Measurements from ENCODE around the gene TEX9. TPM values are rescaled to one million over a fixed set of nuclear protein-coding genes. Genes with fewer than 3 reads are reported as not detected.

Gene TEX9
- total RNA-seq, 1 donor from 2014 or later: 6.1 TPM

- TF ChIP-seq, protein P1, sequence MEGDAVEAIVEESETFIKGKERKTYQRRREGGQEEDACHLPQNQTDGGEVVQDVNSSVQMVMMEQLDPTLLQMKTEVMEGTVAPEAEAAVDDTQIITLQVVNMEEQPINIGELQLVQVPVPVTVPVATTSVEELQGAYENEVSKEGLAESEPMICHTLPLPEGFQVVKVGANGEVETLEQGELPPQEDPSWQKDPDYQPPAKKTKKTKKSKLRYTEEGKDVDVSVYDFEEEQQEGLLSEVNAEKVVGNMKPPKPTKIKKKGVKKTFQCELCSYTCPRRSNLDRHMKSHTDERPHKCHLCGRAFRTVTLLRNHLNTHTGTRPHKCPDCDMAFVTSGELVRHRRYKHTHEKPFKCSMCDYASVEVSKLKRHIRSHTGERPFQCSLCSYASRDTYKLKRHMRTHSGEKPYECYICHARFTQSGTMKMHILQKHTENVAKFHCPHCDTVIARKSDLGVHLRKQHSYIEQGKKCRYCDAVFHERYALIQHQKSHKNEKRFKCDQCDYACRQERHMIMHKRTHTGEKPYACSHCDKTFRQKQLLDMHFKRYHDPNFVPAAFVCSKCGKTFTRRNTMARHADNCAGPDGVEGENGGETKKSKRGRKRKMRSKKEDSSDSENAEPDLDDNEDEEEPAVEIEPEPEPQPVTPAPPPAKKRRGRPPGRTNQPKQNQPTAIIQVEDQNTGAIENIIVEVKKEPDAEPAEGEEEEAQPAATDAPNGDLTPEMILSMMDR (IDR thresholded peaks at IDR 0.05; ENCODE audit: partially characterized antibody, unreplicated experiment): no peak
- Mint-ChIP-seq H3K4me1 (ENCODE audit: low read depth, unreplicated experiment) (peaks cover 2% of the 10 kb centered on the region), H3K36me3 (ENCODE audit: unreplicated experiment) (peaks cover 1% of the 10 kb centered on the region), H3K27ac (ENCODE audit: unreplicated experiment) (no peak overlapping the region), H3K27me3 (ENCODE audit: unreplicated experiment) (no peaks in the 10 kb centered on the region), H3K4me3 (ENCODE audit: unreplicated experiment) (no peak overlapping the region), H3K9me3 (ENCODE audit: unreplicated experiment) (no peaks in the 10 kb centered on the region)
- DNase-seq: no peak
Measured at GRCh38 chr15:56323435-56323834, 41.8 kb upstream of the TEX9 start.

GRCh38 chr15:56325186-56325585 is 40.0 kb upstream of the TEX9 start:
- no peaks in the 10 kb centered on the region for H3K9me3 Mint-ChIP-seq (ENCODE audit: unreplicated experiment)
- no peak overlapping the region for H3K27ac Mint-ChIP-seq (ENCODE audit: unreplicated experiment)
- TF ChIP-seq, protein P1 (IDR thresholded peaks at IDR 0.05; ENCODE audit: partially characterized antibody, unreplicated experiment): no peak
- DNase-seq: no peak
- no peak overlapping the region for H3K4me3 Mint-ChIP-seq (ENCODE audit: unreplicated experiment)
- peaks cover 2% of the 10 kb centered on the region for H3K4me1 Mint-ChIP-seq (ENCODE audit: low read depth, unreplicated experiment)
- H3K36me3 Mint-ChIP-seq (ENCODE audit: unreplicated experiment): no peaks in the 10 kb centered on the region
- H3K27me3 Mint-ChIP-seq (ENCODE audit: unreplicated experiment): no peaks in the 10 kb centered on the region

DNA sequence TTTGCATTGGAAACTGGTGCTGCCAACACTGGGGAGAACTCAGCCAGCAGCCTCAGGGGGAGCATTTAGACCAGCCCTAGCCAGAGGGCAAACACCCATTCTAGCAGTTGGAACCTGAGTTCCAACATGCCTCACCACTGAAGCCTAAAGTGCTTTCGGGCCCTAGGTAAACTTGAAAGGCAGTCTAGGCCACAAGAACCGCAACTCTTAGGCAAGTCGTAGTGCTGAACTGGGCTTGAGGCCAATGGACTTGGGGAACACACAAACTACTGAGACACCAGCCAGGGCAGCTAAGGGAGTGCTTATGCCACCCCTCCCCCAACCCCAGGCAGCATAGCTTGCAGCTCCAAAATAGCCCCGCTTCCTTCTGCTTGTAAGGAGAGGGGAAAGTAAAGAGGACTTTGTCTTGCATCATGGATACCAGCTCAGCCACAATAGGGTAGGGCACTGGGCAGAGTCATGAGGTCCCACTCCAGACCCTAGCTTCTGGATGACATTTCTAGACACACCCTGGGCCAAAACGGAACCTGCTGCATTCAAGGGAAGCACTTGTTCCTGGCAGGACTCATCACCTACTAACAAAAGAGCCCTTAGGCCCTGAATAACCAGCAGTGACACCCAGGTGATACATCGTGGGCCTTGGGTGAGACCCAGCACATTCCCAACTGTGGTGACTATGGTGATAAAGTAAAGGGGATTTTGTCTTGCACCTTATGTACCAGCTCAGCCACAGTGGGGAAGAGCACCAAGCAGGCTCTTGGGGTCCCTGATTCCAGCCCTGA is 37.3 kb upstream of the TEX9 start:
- H3K4me1 Mint-ChIP-seq (ENCODE audit: low read depth, unreplicated experiment): no peaks in the 10 kb centered on the region
- no peak overlapping the region for H3K4me3 Mint-ChIP-seq (ENCODE audit: unreplicated experiment)
- no peak overlapping the region for H3K27ac Mint-ChIP-seq (ENCODE audit: unreplicated experiment)
- DNase-seq: no peak
- H3K9me3 Mint-ChIP-seq (ENCODE audit: unreplicated experiment): no peaks in the 10 kb centered on the region
- H3K27me3 Mint-ChIP-seq (ENCODE audit: unreplicated experiment): no peaks in the 10 kb centered on the region
- H3K36me3 Mint-ChIP-seq (ENCODE audit: unreplicated experiment): no peaks in the 10 kb centered on the region
- TF ChIP-seq, protein P1 (IDR thresholded peaks at IDR 0.05; ENCODE audit: partially characterized antibody, unreplicated experiment): no peak

- TF ChIP-seq, protein P1 (IDR thresholded peaks at IDR 0.05; ENCODE audit: partially characterized antibody, unreplicated experiment): no peak
- Mint-ChIP-seq H3K36me3 (ENCODE audit: unreplicated experiment) (no peaks in the 10 kb centered on the region), H3K4me1 (ENCODE audit: low read depth, unreplicated experiment) (no peaks in the 10 kb centered on the region)
Measured at GRCh38 chr15:56337084-56337725, 28.0 kb upstream of the TEX9 start.

GRCh38 chr15:56339594-56339993 is 25.6 kb upstream of the TEX9 start:
- TF ChIP-seq, protein P1 (IDR thresholded peaks at IDR 0.05; ENCODE audit: partially characterized antibody, unreplicated experiment): no peak
- no peaks in the 10 kb centered on the region for H3K9me3 Mint-ChIP-seq (ENCODE audit: unreplicated experiment)
- no peak for DNase-seq
- no peak overlapping the region for H3K27ac Mint-ChIP-seq (ENCODE audit: unreplicated experiment)
- H3K4me3 Mint-ChIP-seq (ENCODE audit: unreplicated experiment): no peak overlapping the region
- peaks cover 3% of the 10 kb centered on the region for H3K27me3 Mint-ChIP-seq (ENCODE audit: unreplicated experiment)
- no peaks in the 10 kb centered on the region for H3K4me1 Mint-ChIP-seq (ENCODE audit: low read depth, unreplicated experiment)
- H3K36me3 Mint-ChIP-seq (ENCODE audit: unreplicated experiment): no peaks in the 10 kb centered on the region

More at GRCh38 chr15:56337084-56337725, 28.0 kb upstream of the TEX9 start:
- Mint-ChIP-seq H3K4me3 (ENCODE audit: unreplicated experiment) (no peak overlapping the region), H3K27ac (ENCODE audit: unreplicated experiment) (no peak overlapping the region), H3K27me3 (ENCODE audit: unreplicated experiment) (peaks cover 3% of the 10 kb centered on the region), H3K9me3 (ENCODE audit: unreplicated experiment) (peaks cover 3% of the 10 kb centered on the region)
- DNase-seq: no peak

All from glutamatergic neuron (in vitro differentiated cells).